CD4-positive, alpha-beta T cell treated with Interferon gamma for 1 hour (primary cell): ENCODE data around the gene ARHGEF11.
"Not testable (repeated sequence)": the region's sequence is repeated elsewhere in the genome, so short reads cannot be mapped to it uniquely, and the experiment has no call there.

Experiments used
- DNase-seq: peaks from one replicate; pipeline ENCODE4 v3.0.0-alpha.2; 2020

The ARHGEF11 gene

GRCh38 chr1:156927215-156928042, 118.1 kb downstream of the ARHGEF11 start:
- DNase-seq: peak; percentile 37

- not testable (repeated sequence) for DNase-seq
These were observed 118.8 kb downstream of the ARHGEF11 start for GRCh38 chr1:156926695-156927094.

GRCh38 chr1:156926175-156926574, 119.4 kb downstream of the ARHGEF11 start:
- no peak for DNase-seq

- DNase-seq: no peak
These were observed 120.2 kb downstream of the ARHGEF11 start for GRCh38 chr1:156925154-156926010.

GRCh38 chr1:156924478-156925153, 120.9 kb downstream of the ARHGEF11 start:
- no peak for DNase-seq

GRCh38 chr1:156923670-156924477, 121.7 kb downstream of the ARHGEF11 start:
- DNase-seq: no peak

- DNase-seq: no peak
These were observed 122.4 kb downstream of the ARHGEF11 start for GRCh38 chr1:156922986-156923669.

GRCh38 chr1:156921053-156921529, 124.5 kb downstream of the ARHGEF11 start:
- no peak for DNase-seq

- peak; percentile 29 for DNase-seq
These were observed 125.1 kb downstream of the ARHGEF11 start, which contains the start of gene LRRC71 for GRCh38 chr1:156920233-156921052. TSS of gene LRRC71 (plus strand) at chr1:156920632. CDS start at chr1:156920804, 172 bp downstream.

- no peak for DNase-seq
These were observed 131.1 kb downstream of the ARHGEF11 start for GRCh38 chr1:156914440-156914856.

GRCh38 chr1:156913809-156914387, 131.6 kb downstream of the ARHGEF11 start:
- no peak for DNase-seq

- DNase-seq: no peak
These were observed 132.4 kb downstream of the ARHGEF11 start for GRCh38 chr1:156912861-156913808.

- DNase-seq: no peak
These were observed 133.2 kb downstream of the ARHGEF11 start for GRCh38 chr1:156912310-156912709.

GRCh38 chr1:156911577-156912298, 133.8 kb downstream of the ARHGEF11 start:
- no peak for DNase-seq

- peak; percentile 34 for DNase-seq
These were observed 135.2 kb downstream of the ARHGEF11 start for GRCh38 chr1:156910309-156910782.

GRCh38 chr1:156909671-156910070, 135.9 kb downstream of the ARHGEF11 start:
- DNase-seq: no peak

GRCh38 chr1:156908955-156909354, 136.6 kb downstream of the ARHGEF11 start:
- DNase-seq: no peak

- no peak for DNase-seq
These were observed 137.0 kb downstream of the ARHGEF11 start for GRCh38 chr1:156908541-156908940.
